H1 (cell line): ENCODE results near the gene ZNF536.

Experiments
- BACH1 ChIP-seq: IDR thresholded peaks from 2 replicates; pipeline ENCODE4 v1.6.1; 2012; ENCODE audit warnings: low read length, improper control_type of control experiment
- CHD1 ChIP-seq: IDR thresholded peaks from 2 replicates; pipeline ENCODE4 v1.6.1; 2012; ENCODE audit warnings: low read depth, low read length, improper control_type of control experiment
- CTCF ChIP-seq, 3 experiments: IDR thresholded peaks; 1 replicate in 2 of 3; 2 replicates in 1 of 3; pipeline versions ENCODE4 v1.5.1 to v1.6.1; 2011; ENCODE audit warnings: low read length in 3 of 3, mild to moderate bottlenecking in 3 of 3, inconsistent platforms in 2 of 3, low read depth in 1 of 3, moderate library complexity in 1 of 3; ENCODE audit not compliant: insufficient read depth in 1 of 3; ENCODE audit errors: control extremely low read depth in 1 of 3
- EP300 ChIP-seq, 2 experiments: IDR thresholded peaks; 1 replicate in 1 of 2; 2 replicates in 1 of 2; pipeline ENCODE4 v1.6.1; 2011 to 2012; ENCODE audit warnings: low read depth in 2 of 2, low read length in 2 of 2, mild to moderate bottlenecking in 2 of 2, borderline replicate concordance in 1 of 2, inconsistent platforms in 1 of 2, moderate library complexity in 1 of 2
- MAFK ChIP-seq: IDR thresholded peaks from 2 replicates; pipeline ENCODE4 v1.6.1; 2012; ENCODE audit warnings: low read depth, mild to moderate bottlenecking, improper control_type of control experiment, low read length
- MAX ChIP-seq: IDR thresholded peaks from 2 replicates; pipeline ENCODE4 v1.6.1; 2012; ENCODE audit warnings: inconsistent platforms
- POLR2A ChIP-seq, 2 experiments: IDR thresholded peaks; 1 replicate in 1 of 2; 2 replicates in 1 of 2; pipeline ENCODE4 v1.6.1; 2011; ENCODE audit warnings: low read depth in 2 of 2, low read length in 2 of 2, mild to moderate bottlenecking in 2 of 2; ENCODE audit errors: control extremely low read depth in 1 of 2
- POLR2AphosphoS5 ChIP-seq: IDR thresholded peaks from 2 replicates; pipeline ENCODE4 v1.6.1; 2011; ENCODE audit warnings: low read depth, low read length
- POU5F1 ChIP-seq: IDR thresholded peaks from 2 replicates; pipeline ENCODE4 v1.6.1; 2011; ENCODE audit warnings: low read depth, mild to moderate bottlenecking, low read length, moderate library complexity
- RAD21 ChIP-seq, 2 experiments: IDR thresholded peaks in 1 of 2; conservative IDR thresholded peaks in 1 of 2; 2 replicates each; pipeline ENCODE4 v1.6.1; 2011; ENCODE audit warnings: low read depth in 2 of 2, low read length in 2 of 2, improper control_type of control experiment in 1 of 2, inconsistent platforms in 1 of 2, mild to moderate bottlenecking in 1 of 2, moderate library complexity in 1 of 2
- TAF1 ChIP-seq: IDR thresholded peaks from 2 replicates; pipeline ENCODE4 v1.6.1; 2011; ENCODE audit warnings: mild to moderate bottlenecking, low read depth, low read length

DNA sequence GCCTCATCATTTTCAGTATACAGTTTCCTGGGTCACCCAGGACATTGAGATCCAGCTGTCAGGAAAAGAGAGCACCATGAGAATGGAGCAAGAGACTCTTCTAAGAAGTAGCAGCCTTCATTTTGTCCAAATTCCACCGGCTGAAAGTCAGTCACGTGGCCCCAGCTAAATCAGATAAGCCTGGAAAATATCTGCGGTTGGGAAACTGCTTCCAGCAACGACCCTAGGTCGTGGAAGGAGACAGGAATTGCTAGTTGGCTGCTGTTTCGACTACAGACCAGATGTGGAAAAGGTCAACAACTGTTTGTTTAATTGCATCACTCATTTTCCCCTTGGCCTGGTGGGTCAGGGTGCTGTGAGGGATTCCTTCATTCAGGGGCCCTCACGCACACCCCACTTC, 107.0 kb downstream of the ZNF536 start:
- no peak for TF ChIP-seq POLR2A (IDR thresholded peaks at IDR 0.05; ENCODE audit: control extremely low read depth in 1 of 2, low read depth in 2 of 2, low read length in 2 of 2)
- TF ChIP-seq MAFK, result no peak
- TF ChIP-seq CTCF (IDR thresholded peaks at IDR 0.05; ENCODE audit: control extremely low read depth in 1 of 3, insufficient read depth in 1 of 3, low read depth in 1 of 3, low read length in 3 of 3), result no peak
- TF ChIP-seq RAD21 (IDR thresholded peaks at IDR 0.05 in 1 of 2, conservative IDR thresholded peaks at IDR 0.05 in 1 of 2; ENCODE audit: low read depth in 2 of 2, low read length in 2 of 2), result no peak
- TF ChIP-seq CHD1, result no peak
- no peak for TF ChIP-seq MAX
- no peak for TF ChIP-seq POU5F1
- TF ChIP-seq EP300 (IDR thresholded peaks at IDR 0.05; ENCODE audit: borderline replicate concordance in 1 of 2, low read depth in 2 of 2, low read length in 2 of 2), result no peak
- no peak for TF ChIP-seq TAF1
- TF ChIP-seq POLR2AphosphoS5, result no peak
- TF ChIP-seq BACH1, result no peak
